Lower leg skin (tissue), 3 donors: ENCODE results near the gene PTRHD1.

Experiments used
- CTCF ChIP-seq, 3 donors: fragments of 450-650 bp; IDR thresholded peaks; one replicate each; pipeline ENCODE4 v1.5.1; 2016; ENCODE audit warnings: antibody characterized with exemption in 3 of 3, mild to moderate bottlenecking in 3 of 3, moderate library complexity in 2 of 3
- POLR2A ChIP-seq, 2 donors: fragments of 450-650 bp; IDR thresholded peaks; one replicate each; pipeline ENCODE4 v1.6.1; 2016 to 2017; ENCODE audit warnings: antibody characterized with exemption in 2 of 2, mild to moderate bottlenecking in 1 of 2, moderate library complexity in 1 of 2

DNA sequence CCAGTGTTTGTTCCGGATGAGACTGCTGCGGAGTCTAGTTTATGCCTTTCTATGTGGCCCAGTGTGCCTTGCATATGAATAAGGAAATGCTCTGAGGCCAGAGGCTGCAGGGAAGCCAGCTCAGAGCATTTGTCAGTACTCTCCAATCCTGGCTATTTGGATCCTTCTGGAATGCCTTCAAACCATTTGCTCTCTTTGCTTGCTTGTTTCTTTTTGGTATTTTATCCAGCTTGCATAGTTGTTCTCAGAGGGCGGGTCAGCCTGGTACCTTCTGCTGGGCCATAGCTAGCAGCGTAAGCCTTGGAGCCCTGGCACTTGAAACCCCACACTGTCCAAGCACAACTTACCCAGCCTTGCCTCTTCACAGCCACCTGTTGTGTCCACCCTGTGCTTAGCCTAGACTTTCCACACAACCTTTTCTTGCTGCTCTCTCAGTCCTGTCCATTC lies 20.5 kb upstream of the PTRHD1 start:
- no peak for TF ChIP-seq CTCF (IDR thresholded peaks at IDR 0.05)
- no peak for TF ChIP-seq POLR2A (IDR thresholded peaks at IDR 0.05)
